AG04450 (cell line): ENCODE results near the gene TNIK. TPM values are rescaled to one million over a fixed set of nuclear protein-coding genes. Genes with fewer than 3 reads are reported as not detected.

Experiments used
- CTCF ChIA-PET: fragments of 300-600, 350-600 bp; formaldehyde crosslinking; extraction: SDS; loops from one replicate; lab custom pipeline; 2022; ENCODE audit warnings: antibody characterized with exemption, inconsistent platforms; lab: Charles Lee
- POLR2A ChIA-PET: fragments of 350-600 bp; formaldehyde crosslinking; extraction: SDS; loops from one replicate; lab custom pipeline; 2021; ENCODE audit warnings: antibody characterized with exemption, inconsistent platforms; lab: Yijun Ruan, JAX
- DNase-seq: peaks from one replicate; pipeline ENCODE4 v3.0.0-alpha.2; 2011; ENCODE audit warnings: low read depth, low spot score
- H3K27ac ChIP-seq: one replicate; pipeline ENCODE4 v1.5.1; 2012; ENCODE audit warnings: low read depth, low read length, control low read depth
- H3K27me3 ChIP-seq: one replicate; pipeline ENCODE4 v1.6.0; 2012; ENCODE audit warnings: low read length; ENCODE audit not compliant: control insufficient read depth, insufficient read depth
- H3K4me3 ChIP-seq: 2 replicates; pipeline ENCODE4 v1.5.1; 2011; ENCODE audit warnings: mild to moderate bottlenecking, low read depth, low read length, control low read depth
- H3K9me3 ChIP-seq: 2 replicates; pipeline ENCODE4 v1.5.1; 2012; ENCODE audit warnings: low read length; ENCODE audit not compliant: control insufficient read depth, insufficient read depth
- CTCF ChIP-seq: IDR thresholded peaks from 2 replicates; pipeline ENCODE4 v1.5.1; 2011; ENCODE audit warnings: low read depth, low read length, control low read depth, inconsistent platforms
- polyA plus RNA-seq: library from polyadenylated mRNA; depleted of rRNA; stranded (reverse); fragments of >200 nt; gene quantifications from 2 replicates; pipeline ENCODE4 v1.2.3, GENCODE V29; 2011

TNIK gene
- polyA plus RNA-seq, 1 experiment: 9.0 TPM

DNA sequence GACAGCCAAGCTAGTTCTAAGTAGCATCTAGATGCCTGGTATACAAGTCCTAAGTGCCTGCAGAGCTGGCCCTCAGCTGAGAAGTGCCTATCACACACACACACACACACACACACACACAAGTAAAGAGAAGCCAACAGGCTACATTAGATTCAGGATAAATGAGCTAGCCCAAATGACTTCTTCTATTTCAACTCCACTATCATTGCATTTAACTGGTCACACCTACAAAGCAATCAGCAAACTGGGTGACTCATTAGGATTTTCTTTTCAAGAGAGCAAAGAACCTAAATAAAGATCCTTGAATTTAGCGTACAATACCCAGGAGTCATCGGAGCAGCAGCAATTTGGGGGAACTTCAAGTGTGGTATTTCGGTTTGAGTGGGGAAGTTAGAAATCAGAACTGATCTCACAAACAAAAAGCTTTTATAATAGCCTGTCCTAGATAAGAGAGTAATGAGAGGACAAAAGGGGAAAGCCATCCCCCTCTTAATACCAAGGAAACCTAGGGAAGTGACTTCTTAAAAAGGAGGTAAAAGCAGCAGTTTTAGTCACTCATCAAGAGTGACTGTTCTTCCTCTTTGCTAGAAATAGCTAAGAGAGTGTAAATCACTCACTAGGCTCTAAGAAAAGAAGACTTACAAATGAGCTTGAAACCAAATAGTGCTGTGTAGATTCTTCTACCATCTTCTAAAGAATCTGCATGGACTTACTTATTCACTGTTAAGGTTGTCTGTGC lies 112.7 kb downstream of the TNIK start:
- Histone ChIP-seq H3K4me3 (no peak overlapping the region), H3K9me3 (no peaks in the 10 kb centered on the region), H3K27ac (no peak overlapping the region), H3K27me3 (no peaks in the 10 kb centered on the region)
- TF ChIP-seq CTCF: no peak
- no peak for DNase-seq
- POLR2A ChIA-PET: no interaction called here
- CTCF ChIA-PET: interaction anchor here (0.8 kb wide), 1 partner anchor 243 kb away, joined by 3 read pairs; no protein-coding TSS in a partner anchor

GRCh38 chr3:171346582-171347300 lies 113.5 kb downstream of the TNIK start:
- no peak for DNase-seq
- Histone ChIP-seq H3K27me3 (no peaks in the 10 kb centered on the region), H3K9me3 (no peaks in the 10 kb centered on the region), H3K4me3 (no peak overlapping the region), H3K27ac (no peak overlapping the region)
- no peak for TF ChIP-seq CTCF
- POLR2A ChIA-PET: no interaction called here
- CTCF ChIA-PET: no interaction called here

- no peak for TF ChIP-seq CTCF
- Histone ChIP-seq H3K9me3 (no peaks in the 10 kb centered on the region), H3K4me3 (no peak overlapping the region), H3K27ac (no peak overlapping the region), H3K27me3 (no peaks in the 10 kb centered on the region)
- DNase-seq: no peak
- CTCF ChIA-PET: no interaction called here
- POLR2A ChIA-PET: no interaction called here
These were observed 114.2 kb downstream of the TNIK start for GRCh38 chr3:171346019-171346418.

DNA sequence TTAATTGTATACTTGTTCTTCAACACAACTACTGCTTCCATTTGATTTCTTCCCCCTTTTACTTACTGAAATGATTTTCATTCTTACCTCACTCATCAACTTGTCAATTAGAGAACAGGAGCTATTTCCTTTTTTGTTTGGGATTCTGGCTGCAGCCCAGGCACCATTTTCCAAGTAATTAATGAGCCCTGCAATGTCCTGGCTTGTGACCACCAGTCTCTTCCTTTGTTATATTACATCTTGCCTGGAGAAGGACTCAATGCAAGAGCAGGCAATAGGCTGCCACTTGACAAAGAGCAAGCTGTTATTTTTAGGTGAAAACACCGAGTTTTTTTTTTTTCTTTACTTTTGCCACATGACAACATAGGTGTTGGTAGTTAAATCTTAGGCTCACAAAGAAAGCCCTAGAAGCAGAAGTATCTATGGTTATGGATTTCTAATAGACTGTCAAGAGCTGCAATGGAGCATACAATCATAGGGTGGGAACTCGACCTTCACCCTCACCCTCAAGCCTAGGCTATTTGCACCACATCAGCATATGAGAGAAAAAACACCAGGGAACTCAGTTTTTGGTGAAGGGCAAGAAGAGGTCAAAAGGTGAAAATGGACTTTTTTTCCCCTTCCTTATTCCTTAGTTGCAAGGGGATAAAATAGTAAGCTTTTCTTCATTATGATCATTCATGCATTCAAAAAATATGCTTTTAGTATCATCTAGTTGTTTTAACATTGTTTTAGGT lies 114.9 kb downstream of the TNIK start:
- H3K9me3 ChIP-seq: no peaks in the 10 kb centered on the region
- ChIA-PET POLR2A (no interaction called here), CTCF (no interaction called here)
- TF ChIP-seq CTCF: no peak
- no peak overlapping the region for H3K27ac ChIP-seq
- no peak overlapping the region for H3K4me3 ChIP-seq
- no peak for DNase-seq
- H3K27me3 ChIP-seq: no peaks in the 10 kb centered on the region
